Stimulated activated CD4-positive, alpha-beta T cell treated with anti-CD3 and anti-CD28 coated beads, TNF-alpha, amount 100 ng/mL, for 4 hours (primary cell): ENCODE results near the gene IL1A.
A peak's percentile ranks its signal among the peaks of the same experiment; 100 is the strongest.

ENCODE experiments used
- DNase-seq, 3 experiments: peaks; one replicate each; pipeline ENCODE4 v3.0.0-alpha.2; 2020; ENCODE audit warnings: low read depth in 3 of 3

Gene IL1A

DNA sequence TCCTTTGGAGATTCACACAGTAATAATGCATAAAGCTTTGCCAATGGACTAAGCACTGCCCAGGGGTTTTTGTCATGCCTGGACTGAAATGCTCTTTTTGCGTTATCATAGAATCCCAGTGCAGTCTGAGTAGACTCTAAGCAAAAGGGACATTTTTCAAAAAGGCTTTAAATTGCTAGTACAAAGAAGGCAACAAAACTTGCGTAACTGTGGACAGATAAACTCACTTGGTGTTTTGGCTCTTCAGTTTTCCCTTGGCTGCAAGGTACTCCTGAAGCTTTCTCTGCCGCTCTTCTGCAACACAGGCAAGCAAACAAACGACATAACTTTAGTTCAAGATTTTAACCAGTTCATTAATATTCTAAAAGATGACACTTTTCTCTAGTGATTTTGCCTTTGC lies 22.0 kb downstream of the IL1A start:
- DNase-seq, result no peak

DNA sequence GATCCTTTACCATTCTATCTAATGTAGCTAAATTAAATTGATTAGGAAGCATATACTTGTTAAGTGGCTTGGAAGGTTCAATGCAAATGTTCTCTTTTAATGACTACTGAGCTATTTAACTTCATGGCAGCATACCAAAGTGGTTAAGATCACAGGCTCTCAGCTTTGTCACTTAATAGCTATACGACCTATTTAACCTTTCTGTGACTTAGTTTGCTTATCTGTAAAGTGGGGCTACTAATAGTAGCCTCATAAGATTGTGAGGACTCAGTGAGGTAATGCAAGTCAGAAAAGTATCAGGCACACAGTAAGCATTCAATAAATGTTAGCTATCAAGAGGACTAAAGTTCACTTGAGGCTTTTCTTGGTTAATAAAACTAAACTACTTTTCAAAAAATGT lies 24.1 kb downstream of the IL1A start:
- DNase-seq, result no peak

DNA sequence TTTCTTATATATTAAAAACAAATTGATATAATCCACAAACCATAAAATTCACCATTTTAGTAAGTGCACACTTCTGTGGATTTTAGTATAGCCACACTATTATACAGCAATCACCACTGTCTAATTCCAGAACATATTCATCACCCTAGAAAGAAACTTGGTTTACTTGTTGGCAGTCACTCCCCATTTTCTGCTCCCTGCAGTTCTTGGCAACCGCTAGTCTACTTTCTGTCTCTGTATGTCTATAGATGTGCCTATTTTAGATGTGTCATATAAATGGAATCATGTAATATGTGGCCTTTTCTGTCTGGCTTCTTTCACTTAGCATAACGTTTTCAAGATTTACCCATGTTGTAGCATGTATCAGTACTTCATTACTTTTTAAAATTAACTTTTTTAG lies 25.6 kb downstream of the IL1A start:
- DNase-seq, result no peak

DNA sequence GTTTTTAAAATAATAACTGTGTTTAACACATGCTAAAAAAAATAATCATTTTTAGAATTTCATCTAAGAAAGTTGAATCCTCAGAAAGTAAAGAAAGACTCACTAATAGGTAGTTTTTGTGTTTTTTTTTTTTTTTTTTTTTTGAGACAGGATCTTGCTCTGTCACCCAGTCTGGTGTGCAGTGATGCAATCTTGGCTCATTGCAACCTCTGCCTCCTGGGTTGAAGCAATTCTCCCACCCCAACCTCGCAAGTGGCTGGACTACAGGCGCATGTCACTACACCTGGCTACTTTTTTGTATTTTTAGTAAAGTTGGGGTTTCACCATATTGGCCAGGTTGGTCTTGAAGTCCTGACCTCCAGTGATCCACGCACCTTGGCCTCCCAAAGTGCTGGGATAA lies 27.0 kb downstream of the IL1A start:
- DNase-seq, result no peak

DNA sequence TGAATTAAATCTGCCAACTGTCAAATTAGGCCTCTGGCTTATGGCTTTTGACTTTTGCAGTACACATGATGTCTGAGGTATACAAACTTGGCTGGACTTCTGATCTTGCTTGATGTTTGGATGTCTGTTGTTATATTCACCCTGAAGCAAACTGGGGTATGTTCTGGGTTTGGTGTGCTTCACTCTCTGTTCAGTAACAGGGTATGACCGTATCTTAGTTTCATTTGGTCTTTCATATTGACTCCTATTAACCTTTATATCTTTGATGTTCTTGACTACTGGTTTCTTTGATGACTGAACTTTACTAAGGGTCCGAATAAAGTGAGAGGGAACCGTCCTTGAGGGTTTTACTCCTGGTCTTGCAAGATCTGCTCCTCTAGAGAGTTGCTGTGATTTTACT lies 28.1 kb downstream of the IL1A start:
- no peak for DNase-seq

DNA sequence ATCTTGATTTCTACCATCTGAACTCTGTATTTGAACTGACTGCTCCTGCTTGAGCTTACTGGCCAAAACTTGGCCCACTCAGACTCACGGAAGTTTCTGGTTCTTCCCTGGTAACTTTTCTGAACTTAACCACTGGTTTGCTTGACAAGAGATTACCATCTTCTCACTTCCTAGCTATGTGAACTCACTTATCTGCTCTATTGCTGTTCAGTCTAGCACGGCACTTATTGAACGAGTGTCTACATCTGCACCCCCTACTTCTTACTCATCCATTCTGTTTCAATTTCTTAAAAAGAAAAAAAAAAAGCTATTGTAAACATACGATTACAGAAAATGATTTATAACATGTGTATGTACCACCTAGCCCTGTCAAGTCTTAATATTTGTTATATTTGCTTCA lies 28.8 kb downstream of the IL1A start:
- DNase-seq, result no peak

DNA sequence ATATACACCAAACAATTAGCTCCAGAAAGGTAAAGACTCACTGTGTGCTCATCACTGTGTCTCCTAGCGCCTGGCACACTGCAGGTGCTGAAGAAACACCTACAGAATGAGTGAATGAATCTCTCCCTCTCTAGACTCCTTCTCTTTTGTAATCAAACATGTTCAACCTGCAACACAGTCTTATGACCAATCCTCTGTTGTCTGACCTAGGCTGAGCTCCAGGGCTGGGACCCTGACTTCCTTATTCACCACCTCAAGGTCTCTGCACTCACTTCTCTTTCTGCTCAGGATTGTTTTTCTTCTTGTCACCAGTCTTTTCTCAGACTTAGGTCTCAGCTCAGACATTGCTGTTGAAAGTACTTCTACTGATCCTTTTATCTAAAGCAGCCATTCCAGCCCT lies 29.7 kb downstream of the IL1A start:
- DNase-seq, result no peak

DNA sequence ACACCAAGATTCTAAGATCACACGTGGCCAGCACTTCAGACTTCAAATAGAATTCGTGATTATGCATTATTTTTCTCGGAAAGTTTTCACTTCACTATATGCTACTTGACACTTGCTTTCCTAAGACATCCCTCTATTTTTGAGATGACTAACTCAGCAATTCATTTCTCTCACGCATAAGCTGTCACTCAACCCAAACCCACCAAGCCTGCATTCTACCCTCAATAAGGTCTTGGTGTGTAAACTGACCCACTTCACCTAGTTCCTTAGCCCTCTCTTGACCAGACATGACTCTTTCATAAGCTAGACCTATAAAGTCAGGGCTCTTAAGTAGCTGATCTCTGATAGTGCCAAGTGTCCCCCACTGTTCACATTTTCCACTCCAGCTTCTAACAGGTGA lies 31.6 kb downstream of the IL1A start:
- no peak for DNase-seq

DNA sequence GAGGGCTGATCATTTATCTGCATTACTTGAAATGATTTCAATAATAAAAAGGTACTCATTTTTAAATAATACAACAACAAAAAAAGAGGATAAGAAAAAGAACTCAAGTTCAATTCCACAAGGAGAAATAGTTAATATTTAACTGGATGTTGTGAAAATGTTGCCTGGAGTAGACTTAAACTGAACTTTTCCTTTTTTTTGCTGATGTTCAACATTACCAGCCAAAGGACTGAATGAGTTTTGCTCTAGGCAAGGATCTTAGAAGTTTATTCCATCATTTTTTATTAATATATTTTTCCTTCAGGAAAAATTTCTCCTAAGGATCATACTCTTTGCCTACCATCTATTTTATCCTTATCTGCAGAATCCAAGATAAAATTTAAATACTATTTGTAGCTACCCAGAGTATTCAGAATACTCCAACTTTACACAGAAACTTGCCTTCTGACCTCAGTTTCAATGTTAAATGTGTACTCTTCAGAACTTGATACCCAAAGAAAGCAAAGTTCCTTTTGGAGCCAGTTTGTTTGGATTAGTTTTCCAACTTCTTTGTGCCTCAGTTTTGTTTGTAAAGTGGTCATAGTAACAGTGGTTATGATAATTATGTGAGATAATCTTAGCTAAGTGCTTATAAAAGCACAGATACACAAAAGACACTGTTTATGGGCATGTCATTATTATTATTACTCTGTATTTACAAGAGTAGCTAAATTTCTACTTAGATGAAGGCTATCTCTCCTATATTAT lies 32.7 kb downstream of the IL1A start:
- no peak for DNase-seq

DNA sequence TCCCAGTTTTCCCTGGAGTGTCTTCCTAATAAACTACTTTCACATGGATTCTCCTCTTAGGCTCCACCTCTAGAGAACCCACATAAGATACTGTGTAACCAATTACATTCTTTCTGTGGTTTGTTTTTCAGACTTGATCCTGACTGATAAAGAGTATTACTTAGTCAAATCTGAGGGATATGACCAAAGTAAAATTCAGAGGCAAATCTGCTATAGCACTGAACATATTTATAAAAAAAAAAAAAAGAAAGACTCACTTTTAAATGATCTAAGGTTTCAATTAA lies 33.8 kb downstream of the IL1A start:
- no peak for DNase-seq

DNA sequence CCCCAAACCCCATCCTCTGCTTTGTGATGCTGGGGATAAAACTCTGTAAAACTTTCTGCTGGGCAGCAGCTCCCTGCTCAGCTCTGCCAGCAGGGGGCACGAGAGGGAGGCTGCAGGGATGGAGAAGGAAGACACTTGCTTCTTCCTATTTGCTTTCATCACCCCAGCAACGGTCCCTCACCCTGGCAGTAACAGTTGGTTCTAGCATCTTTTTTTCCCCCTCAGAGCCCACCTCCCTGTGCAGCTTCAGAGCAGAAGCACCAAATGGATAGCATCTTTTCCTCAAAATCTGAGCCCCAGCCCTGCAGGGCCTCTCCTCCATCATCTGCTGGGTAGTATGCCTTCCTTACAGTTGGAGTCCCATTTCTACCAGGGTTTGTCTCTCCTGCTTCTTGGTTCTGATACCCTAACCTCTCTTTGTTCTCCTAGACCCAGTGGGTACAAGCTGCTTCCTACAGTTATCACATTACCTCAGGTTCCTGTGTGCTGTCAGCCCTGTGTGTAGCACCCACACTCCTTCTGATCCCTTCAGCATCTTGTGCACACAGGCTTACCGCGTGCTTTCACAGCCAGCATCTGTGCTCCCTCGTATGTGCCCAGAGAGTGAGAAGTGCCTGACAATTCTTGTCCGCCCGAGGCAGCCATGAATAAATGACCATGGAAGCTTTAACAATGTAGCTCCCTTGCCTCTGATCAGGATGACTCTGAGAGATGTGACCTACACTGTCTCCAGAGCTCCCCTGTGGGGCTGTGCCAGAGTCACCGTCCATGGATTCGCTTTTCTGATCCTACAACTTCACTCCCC lies 34.3 kb downstream of the IL1A start:
- peak; percentile 67 to 69 (median 68) for DNase-seq

DNA sequence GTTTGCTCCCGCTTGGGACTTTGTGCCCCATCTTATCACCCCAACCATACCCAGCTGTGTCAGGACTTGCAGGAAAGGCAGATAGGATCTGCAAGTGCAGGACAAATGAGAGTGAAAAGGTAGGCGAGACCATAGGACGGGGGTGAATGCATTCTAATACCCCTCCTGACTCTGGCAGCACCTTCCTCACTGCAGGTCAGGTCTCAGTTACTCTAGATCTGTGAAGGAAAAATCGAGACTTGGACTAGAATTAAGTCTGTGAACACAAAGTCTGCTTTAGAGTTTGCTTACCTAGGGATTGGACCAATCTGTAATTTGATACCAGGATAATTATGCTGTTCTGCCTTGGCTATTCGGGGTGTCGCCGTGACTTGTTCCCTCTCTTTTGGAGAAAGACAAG lies 43.8 kb downstream of the IL1A start:
- no peak for DNase-seq

DNA sequence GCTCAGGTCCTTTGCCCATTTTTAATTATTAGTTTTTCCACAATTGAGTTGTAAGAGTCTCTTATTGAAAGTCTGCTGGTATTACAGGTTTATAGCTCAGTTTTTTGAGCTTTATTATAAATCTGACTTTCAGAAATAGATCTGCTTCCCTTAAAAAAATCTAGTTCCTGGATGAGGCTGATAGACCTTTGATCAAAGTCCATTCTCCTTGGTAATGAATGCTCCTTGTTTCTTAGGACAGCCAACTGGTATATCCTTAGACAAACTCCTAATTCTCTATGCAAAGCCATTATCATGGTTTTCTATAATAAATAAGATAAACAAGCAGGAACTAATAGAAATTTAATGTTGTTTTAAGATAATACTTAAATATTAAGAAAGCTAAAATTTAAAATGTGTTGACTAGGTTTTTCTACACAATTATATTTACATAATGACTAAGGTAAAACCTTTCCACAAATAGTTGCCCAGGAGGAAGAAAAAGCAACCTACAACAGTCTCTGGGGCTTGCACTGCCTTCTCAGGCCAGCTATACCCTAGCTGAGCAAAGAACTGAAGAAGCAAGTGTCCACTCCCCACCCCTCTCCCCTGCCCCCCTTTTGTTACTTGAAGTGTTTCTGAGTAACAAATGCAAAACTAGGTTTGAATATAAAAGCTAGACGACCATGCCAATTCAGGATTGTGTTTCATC lies 46.6 kb downstream of the IL1A start:
- no peak for DNase-seq

DNA sequence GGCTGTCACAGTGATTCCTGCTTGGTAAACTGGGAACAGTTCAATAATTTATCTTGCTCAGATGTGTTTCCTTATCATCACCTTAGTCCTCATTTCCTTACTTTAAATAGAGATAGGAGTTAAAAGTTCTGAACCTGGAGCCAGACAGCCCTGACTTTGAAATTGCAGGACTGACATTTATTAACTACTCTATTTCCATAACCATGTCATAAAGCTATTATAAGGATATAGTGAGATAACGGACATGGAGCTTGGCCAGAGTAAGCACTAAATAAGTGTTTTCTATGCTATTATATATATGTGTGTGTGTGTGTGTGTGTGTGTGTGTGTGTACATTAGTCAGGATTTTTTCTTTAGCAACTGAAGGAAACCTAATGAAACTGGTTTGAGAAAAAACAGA lies 50.4 kb downstream of the IL1A start:
- no peak for DNase-seq

DNA sequence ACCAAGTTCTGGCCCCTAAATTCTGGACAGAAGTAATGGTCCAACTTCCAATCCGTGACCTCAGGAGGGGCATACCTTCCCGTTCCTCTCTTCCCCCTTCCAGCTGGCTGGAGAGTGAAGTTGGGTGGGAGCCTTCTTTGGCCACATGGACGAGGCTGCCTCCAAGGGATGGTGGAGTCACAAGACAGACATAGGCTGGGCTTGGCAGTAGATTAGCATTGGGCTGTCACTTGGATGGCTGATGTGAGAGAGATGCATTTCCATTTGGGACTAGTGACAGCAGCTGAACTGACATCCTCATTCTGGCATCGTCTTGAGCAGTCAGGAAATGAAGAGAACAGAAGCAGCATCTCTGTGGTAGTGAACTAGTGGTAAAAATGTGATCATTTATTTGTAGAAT lies 50.8 kb downstream of the IL1A start:
- DNase-seq, result no peak

DNA sequence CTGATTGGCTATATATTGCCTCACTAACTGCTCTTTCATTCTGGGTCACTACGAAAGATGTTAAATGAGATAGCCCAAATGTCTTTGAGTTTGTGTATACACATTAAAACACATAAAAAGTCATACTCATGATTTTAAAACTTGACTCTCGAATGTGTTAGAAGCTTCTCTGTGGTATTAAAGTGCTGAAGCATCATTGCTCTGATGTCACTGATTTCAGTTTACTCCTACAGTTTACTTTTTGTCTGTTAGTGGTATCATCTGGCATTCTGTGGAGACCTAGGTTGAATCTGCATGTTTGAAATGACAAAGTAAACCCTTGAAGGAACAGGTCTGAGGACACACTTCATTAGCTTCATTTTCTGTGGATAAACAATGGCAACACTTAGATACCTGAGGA lies 52.8 kb downstream of the IL1A start:
- no peak for DNase-seq

DNA sequence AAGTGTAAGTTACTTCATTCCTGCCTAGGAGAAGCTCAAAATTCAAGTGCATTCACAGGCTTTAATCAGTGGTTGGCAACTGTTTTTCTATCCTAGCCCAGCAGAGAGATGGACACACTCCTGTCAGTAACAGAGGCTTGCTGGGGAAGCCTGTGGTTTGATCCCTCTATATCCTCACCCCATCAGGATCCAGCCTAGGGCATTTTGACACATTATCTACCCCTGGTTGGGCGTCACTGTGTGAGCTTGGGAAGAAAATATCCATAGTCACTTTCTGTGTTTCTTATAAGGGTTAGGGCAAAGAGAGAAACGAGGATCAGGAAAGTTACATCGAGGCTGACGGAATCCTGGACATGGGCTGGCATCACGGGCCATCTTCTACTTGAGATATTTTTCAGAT lies 53.5 kb downstream of the IL1A start:
- no peak for DNase-seq

DNA sequence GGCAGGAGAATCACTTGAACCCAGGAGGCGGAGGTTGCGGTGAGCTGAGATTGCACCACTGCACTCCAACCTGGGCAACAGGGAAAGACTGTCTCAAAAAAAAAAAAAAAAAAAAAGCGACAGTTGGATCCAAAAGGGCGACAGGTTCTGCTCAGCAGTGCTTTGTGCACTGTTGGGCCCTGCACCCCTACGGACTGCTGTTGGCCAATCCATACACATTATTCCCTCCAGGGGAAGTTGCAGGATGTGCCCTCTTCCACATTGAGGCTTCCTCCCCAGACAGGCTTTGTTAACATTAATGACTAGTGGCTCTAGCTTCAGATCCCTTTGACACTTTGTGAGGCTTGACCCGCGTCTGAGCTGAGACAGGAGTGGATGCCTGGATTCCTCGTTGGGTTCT lies 54.1 kb downstream of the IL1A start:
- DNase-seq, result no peak

DNA sequence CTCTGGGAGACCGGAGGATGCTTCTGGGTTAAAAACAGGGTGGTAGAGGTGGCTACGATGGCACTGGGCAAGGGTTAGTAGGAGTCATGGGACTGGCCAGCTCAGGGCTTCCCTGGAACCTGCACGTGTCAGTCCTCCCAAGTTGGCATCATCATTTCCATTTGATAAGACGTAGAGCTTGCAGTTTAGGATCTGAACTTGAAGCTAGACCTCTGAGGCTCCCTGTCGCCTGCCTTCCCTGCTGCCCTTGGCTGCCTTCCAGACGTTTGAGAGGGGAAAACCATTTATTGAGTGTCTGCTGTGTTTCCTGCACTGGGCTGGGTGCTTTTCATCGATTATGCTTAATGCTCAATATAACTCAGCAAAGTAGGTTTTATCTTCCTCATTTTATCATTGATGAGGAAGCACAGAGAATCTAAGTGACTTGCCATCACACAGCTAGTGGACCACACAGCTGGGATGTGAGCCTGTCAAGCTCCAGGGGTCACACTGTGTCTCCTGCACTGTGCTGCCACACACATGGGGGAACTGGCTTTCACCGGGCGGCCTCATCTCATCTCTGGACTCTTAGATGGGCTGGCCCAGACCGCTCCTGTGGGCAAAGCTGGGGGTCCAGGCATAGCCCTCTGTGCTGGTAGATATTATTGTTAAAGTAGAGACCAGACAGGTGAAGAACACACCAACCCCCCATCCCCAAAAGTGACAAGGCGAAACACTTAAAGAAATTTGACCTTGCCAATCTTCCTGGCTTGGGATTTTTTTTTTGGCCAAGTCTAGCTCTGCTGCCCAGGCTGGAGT lies 55.7 kb downstream of the IL1A start:
- no peak for DNase-seq

DNA sequence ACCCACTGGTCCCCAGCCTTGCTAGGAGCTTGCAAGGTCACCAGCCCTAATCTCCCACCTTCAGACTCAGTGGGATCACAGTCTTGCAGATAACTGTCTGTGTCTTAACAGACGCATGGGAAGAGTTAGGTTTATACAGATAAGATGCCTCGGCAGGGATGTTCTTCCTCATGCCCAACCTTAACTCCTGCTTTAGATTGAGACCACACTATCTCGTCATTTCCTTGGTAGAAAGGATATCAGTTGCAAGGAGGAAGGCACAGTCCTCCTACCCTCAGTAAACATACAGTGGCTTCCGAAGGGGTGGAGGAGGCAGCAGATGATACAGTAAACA lies 56.3 kb downstream of the IL1A start:
- no peak for DNase-seq

DNA sequence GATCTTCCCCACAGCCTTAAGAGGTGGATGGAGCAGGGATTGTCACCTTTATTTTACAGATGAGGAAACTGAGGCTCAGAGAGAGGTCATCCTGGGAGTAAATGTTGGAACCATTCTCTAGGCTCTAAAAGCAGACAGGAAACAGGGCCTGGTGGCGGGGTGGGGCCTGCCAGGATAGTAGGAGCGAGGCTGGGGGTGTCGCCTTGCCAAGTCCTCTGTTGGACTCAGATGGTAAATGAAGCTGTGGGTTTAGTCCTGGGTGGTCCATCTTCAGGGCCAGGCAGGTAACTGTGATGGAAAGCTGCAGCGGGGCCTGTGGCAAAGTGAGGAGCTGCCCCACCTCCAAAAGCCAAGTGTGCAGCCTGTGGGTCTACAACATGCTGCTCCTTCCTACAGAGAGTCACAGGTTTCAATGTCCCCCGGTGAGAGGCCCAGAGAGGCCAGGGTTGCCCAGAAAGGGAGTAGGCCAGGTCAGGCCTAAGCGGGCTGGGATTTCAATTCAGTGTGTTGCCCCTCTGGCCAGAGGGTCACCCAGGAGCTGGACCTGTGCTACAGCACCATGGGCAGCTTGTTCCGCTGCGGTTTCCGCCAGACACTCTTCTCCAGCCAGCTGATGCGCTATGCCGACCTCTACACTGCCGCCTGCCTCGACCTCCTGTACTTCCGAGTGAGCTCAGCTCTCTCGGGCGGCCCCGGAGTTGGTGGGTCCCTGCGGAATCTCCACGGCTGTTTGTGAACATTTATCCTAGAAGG lies 56.8 kb downstream of the IL1A start:
- no peak for DNase-seq
